ENCODE measurements around the gene PHACTR4. TPM values are rescaled to one million over a fixed set of nuclear protein-coding genes. Genes with fewer than 3 reads are reported as not detected.

Gene PHACTR4
- total and polyA plus RNA-seq, 9 of the 15 experiments (the other 6 are each of a cell fraction or from before 2014, with no cell fraction given), result 6.4 to 43.6 (median 14.2) TPM

GRCh38 chr1:28518000-28518744, 148.6 kb downstream of the PHACTR4 start (continued):
- no peak for TF ChIP-seq XRCC4 (IDR thresholded peaks at IDR 0.05; ENCODE audit: extremely low read depth, insufficient read depth, insufficient read length)
- peak; percentile 95 for TF ChIP-seq CTCFL (IDR thresholded peaks at IDR 0.05; ENCODE audit: borderline replicate concordance, insufficient read depth, low read depth, low read length, poor library complexity, severe bottlenecking)
- TF ChIP-seq MYBL2 (IDR thresholded peaks at IDR 0.05; ENCODE audit: low read depth), result peak; percentile 78; the same call in 1 of the 2 replicates
- peak; percentile 82; the same call in 1 of the 2 replicates for TF ChIP-seq MYBL2 (CRISPR knock-in tag; IDR thresholded peaks at IDR 0.05; ENCODE audit: borderline replicate concordance)
- peak; percentile 45; the same call in 1 of the 2 replicates for TF ChIP-seq ZNF583 (CRISPR knock-in tag; IDR thresholded peaks at IDR 0.05)
- TF ChIP-seq U2AF1 (optimal IDR thresholded peaks at IDR 0.05; ENCODE audit: low read depth, low read length), result peak; percentile 87
- no peak for TF ChIP-seq TAL1 (IDR thresholded peaks at IDR 0.05)
- TF ChIP-seq FOXP1 (CRISPR knock-in tag; IDR thresholded peaks at IDR 0.05), result peak; percentile 19; the same call in 1 of the 2 replicates
- TF ChIP-seq RBM25 (IDR thresholded peaks at IDR 0.05; ENCODE audit: low read depth, low read length, severe bottlenecking), result peak; percentile 34
- TF ChIP-seq ZZZ3 (IDR thresholded peaks at IDR 0.05), result no peak
- TF ChIP-seq CREB5 (CRISPR knock-in tag; IDR thresholded peaks at IDR 0.05), result 0 out of 2 replicates have a peak, but pooled peaks have one; percentile 51
- no peak for TF ChIP-seq ZNF311 (CRISPR knock-in tag; IDR thresholded peaks at IDR 0.05)
- TF ChIP-seq TFAM (CRISPR knock-in tag; conservative IDR thresholded peaks at IDR 0.05), result no peak
- peak; percentile 8; the same call in 1 of the 2 replicates for TF ChIP-seq ESRRA (IDR thresholded peaks at IDR 0.05; ENCODE audit: borderline replicate concordance, low read depth)
- peak; percentile 85; the same call in 1 of the 2 replicates for TF ChIP-seq PHF8 (IDR thresholded peaks at IDR 0.05; ENCODE audit: borderline replicate concordance, low read length)
- TF ChIP-seq CBX8 (IDR thresholded peaks at IDR 0.05; ENCODE audit: borderline replicate concordance, extremely low read depth, low read depth, low read length, poor library complexity, severe bottlenecking), result no peak
- peak; percentile 55 for TF ChIP-seq ZNF384 (IDR thresholded peaks at IDR 0.05; ENCODE audit: low read depth, low read length)
- peak; percentile 93 for TF ChIP-seq E2F4 (CRISPR knock-in tag; IDR thresholded peaks at IDR 0.05; ENCODE audit: low read depth)
- peak; percentile 86; the same call in 1 of the 2 replicates for TF ChIP-seq KDM2B (CRISPR knock-in tag; IDR thresholded peaks at IDR 0.05)
- no peak; the same call in 1 of the 2 replicates for TF ChIP-seq HDAC8 (tag; IDR thresholded peaks at IDR 0.05)
- TF ChIP-seq ETV6 (IDR thresholded peaks at IDR 0.05; ENCODE audit: borderline replicate concordance in 1 of 2, low read depth in 2 of 2, low read length in 1 of 2), result no peak
- TF ChIP-seq ETV6 (CRISPR knock-in tag; IDR thresholded peaks at IDR 0.05; ENCODE audit: borderline replicate concordance), result 0 out of 2 replicates have a peak, but pooled peaks have one; percentile 49
- TF ChIP-seq FUS (optimal IDR thresholded peaks at IDR 0.05; ENCODE audit: low read depth, low read length), result peak; percentile 97
- TF ChIP-seq NFIC (IDR thresholded peaks at IDR 0.05), result peak; percentile 85

Data from K562 (cell line).